ENCODE data around the gene KY.

KY gene

DNA sequence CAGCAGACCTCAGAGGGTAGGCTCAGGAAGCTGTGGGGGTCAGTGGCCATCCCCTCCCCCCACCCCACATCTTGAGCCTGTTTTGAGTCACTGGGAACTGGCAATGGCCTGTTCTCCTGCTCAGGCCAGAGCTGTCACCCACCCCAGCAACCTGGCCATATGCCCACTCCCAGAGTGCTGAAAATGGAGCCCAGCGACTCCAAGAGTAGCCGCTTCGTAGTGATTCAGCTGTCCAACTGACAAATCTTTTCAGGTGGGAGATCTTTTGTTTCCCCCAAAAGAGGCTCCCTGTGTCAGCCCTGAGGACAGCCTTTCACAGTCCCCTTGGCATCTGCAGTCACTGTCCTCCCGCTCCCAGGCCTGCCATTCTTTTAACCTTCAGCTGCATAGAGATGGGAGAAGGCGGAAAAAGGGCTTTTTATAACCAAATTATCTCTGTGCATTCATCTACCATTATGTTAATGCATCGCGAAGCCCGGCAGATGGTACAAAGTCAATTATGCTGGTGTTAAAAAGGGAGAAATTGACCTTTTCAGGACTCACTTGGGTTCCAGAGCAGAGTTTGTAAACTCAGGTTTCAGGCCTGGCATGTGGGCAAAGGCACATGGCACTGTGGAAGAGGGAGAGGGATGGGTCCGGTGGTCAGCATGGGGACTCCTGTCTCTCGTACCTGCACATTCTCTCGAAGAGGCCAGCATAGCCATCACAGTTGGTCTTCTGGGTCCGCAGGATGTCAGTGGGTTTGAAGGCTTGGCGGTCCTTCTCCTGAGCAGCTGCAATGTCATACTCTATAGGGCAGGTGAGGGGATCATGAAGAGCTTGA is 32.1 kb downstream of the KY start:
- DNase-seq (ENCODE audit: low read depth) = no peak
- H3K4me3 ChIP-seq (ENCODE audit: low read depth, low read length) = no peak overlapping the region
- TF ChIP-seq, protein P1, sequence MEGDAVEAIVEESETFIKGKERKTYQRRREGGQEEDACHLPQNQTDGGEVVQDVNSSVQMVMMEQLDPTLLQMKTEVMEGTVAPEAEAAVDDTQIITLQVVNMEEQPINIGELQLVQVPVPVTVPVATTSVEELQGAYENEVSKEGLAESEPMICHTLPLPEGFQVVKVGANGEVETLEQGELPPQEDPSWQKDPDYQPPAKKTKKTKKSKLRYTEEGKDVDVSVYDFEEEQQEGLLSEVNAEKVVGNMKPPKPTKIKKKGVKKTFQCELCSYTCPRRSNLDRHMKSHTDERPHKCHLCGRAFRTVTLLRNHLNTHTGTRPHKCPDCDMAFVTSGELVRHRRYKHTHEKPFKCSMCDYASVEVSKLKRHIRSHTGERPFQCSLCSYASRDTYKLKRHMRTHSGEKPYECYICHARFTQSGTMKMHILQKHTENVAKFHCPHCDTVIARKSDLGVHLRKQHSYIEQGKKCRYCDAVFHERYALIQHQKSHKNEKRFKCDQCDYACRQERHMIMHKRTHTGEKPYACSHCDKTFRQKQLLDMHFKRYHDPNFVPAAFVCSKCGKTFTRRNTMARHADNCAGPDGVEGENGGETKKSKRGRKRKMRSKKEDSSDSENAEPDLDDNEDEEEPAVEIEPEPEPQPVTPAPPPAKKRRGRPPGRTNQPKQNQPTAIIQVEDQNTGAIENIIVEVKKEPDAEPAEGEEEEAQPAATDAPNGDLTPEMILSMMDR (IDR thresholded peaks at IDR 0.05; ENCODE audit: low read depth, low read length) = no peak
- TF ChIP-seq MYC (IDR thresholded peaks at IDR 0.05; ENCODE audit: low read depth, low read length) (no peak), POLR2A (IDR thresholded peaks at IDR 0.05; ENCODE audit: extremely low read depth, insufficient read length) (no peak)
- TF ChIP-seq, protein P2, sequence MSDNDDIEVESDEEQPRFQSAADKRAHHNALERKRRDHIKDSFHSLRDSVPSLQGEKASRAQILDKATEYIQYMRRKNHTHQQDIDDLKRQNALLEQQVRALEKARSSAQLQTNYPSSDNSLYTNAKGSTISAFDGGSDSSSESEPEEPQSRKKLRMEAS (IDR thresholded peaks at IDR 0.05; ENCODE audit: low read depth, low read length) = no peak

DNA sequence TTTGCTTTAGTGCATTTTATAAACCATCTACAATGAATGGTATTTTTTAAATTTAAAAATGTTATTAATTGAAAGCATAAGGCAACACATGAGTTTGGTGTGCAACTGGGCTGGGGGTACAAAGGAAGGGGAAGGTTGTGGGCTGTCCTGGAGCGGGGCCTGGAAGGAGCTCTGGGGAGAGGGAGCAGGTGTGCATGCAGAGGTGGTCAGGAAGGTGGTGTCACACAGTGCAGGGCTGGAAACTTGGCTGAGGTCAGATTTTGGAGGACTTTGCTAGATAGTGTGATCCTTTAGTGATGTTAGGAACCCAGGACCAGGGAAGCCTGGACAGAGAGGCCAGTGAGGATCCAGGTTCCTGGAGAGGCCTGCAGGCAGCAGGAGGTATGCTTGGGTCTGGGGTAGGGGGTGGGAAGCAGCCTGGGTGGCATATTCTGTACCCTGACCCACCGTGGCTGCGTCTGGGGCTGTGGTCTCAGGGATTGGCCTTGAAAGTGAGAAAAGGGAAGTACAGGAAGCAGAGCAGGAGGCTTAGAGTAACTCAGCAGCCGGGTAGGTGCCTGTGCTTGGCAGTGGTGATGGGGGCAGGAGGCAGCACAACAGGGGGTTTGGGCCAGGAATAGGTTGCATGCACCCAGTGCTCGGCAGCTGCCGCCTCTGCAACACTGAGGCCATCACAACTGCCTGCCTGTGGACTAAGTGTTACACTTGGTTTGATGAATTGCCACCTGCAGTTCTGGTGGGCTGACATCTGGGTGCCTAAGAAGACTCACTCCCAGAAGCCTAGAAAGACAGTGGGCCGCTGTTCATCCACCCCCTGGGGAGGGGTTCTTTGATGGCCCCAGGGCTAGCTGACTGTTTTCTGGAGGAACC is 33.0 kb downstream of the KY start:
- peak; percentile 76 for DNase-seq (ENCODE audit: low read depth)
- TF ChIP-seq POLR2A (IDR thresholded peaks at IDR 0.05; ENCODE audit: extremely low read depth, insufficient read length) = no peak
- TF ChIP-seq MYC (IDR thresholded peaks at IDR 0.05; ENCODE audit: low read depth, low read length) = no peak
- TF ChIP-seq, protein P2 (IDR thresholded peaks at IDR 0.05; ENCODE audit: low read depth, low read length) = no peak
- TF ChIP-seq, protein P1 (IDR thresholded peaks at IDR 0.05; ENCODE audit: low read depth, low read length) = no peak

DNA sequence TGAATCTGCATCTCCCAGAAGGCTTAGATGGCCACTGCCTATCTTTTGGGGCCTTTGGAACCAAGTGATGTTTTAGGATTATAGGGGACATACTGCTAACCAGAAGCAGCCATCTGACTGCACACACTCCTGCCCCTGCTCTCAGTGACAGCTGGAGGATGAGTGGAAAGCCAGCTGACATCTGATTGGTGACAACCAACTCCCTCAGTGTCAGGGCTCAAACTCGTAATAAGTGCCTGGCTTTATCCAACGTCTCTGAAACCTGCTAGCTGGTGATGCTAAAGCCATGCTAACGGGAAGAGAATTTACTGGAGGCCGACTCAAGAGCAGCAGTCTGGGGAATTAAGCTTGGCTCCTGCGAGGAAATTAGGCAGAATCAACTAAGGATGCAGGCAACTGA is 35.1 kb downstream of the KY start:
- no peak for DNase-seq (ENCODE audit: low read depth)
- no peak overlapping the region for H3K4me3 ChIP-seq (ENCODE audit: low read depth, low read length)
- TF ChIP-seq, protein P1 (IDR thresholded peaks at IDR 0.05; ENCODE audit: low read depth, low read length) = no peak
- TF ChIP-seq POLR2A (IDR thresholded peaks at IDR 0.05; ENCODE audit: extremely low read depth, insufficient read length) = no peak
- TF ChIP-seq, protein P2 (IDR thresholded peaks at IDR 0.05; ENCODE audit: low read depth, low read length) = no peak
- no peak for TF ChIP-seq MYC (IDR thresholded peaks at IDR 0.05; ENCODE audit: low read depth, low read length)

More for the DNA sequence above, 33.0 kb downstream of the KY start:
- H3K4me3 ChIP-seq (ENCODE audit: low read depth, low read length) = no peak overlapping the region

DNA sequence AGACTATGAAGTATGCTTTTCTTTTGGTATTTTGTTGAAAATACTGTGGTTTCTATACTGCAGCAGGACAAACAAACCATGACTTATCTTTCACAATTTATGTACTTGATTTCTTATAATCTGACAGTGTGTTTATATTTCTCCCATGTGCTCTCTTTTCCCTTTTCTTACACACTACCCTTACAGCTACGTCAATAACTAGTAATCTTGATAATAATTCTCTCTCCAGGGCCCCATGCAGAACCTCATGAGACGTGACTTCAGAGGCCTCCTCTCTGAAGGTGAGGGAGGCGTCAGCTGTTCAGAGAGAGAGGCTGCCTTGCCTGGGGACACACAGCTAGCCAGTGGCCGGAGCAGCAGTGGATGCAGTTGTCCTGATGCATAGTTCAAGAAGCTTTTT is 35.9 kb downstream of the KY start:
- no peak overlapping the region for H3K4me3 ChIP-seq (ENCODE audit: low read depth, low read length)
- TF ChIP-seq, protein P2 (IDR thresholded peaks at IDR 0.05; ENCODE audit: low read depth, low read length) = no peak
- TF ChIP-seq MYC (IDR thresholded peaks at IDR 0.05; ENCODE audit: low read depth, low read length) = no peak
- TF ChIP-seq POLR2A (IDR thresholded peaks at IDR 0.05; ENCODE audit: extremely low read depth, insufficient read length) = no peak
- TF ChIP-seq, protein P1 (IDR thresholded peaks at IDR 0.05; ENCODE audit: low read depth, low read length) = no peak
- no peak for DNase-seq (ENCODE audit: low read depth)

DNA sequence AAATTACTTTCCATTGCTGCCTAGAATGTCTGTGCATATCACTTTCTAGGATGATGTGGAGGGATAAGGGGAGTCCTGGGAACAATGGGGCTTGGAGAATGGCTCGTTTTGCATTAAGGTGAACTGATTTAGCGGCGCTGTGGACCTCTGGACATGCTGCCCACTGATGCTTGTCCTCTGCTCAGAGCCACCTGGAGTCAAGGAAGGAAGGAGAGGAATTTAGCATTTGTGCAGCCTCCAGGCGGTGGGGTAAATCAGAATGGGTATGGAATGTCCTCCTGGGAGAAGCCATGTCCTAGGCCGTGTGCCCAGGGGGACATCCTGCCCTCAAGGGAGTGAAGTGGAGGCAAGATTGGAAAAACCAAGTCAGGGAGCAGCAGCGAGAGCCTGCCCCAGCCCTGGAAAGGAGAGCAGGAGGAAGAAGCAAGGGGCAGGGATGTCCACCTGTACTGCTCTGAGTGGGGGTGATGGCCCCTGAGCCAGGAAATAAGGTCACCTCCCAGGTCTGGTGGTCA is 37.8 kb downstream of the KY start:
- no peak for DNase-seq (ENCODE audit: low read depth)
- H3K4me3 ChIP-seq (ENCODE audit: low read depth, low read length) = no peak overlapping the region
- no peak for TF ChIP-seq POLR2A (IDR thresholded peaks at IDR 0.05; ENCODE audit: extremely low read depth, insufficient read length)
- TF ChIP-seq, protein P1 (IDR thresholded peaks at IDR 0.05; ENCODE audit: low read depth, low read length) = no peak
- no peak for TF ChIP-seq MYC (IDR thresholded peaks at IDR 0.05; ENCODE audit: low read depth, low read length)
- TF ChIP-seq, protein P2 (IDR thresholded peaks at IDR 0.05; ENCODE audit: low read depth, low read length) = no peak
